DMS114 treated with DMSO at 0.1 percent for 48 hours (cell line): ENCODE results near the gene ZC3H4.
"Not testable (repeated sequence)": the region's sequence is repeated elsewhere in the genome, so short reads cannot be mapped to it uniquely, and the experiment has no call there.

ENCODE experiments used
- DNase-seq: peaks from one replicate; lab custom pipeline; 2025; ENCODE audit not compliant: unreplicated experiment; lab: John Stamatoyannopoulos, UW

The ZC3H4 gene

GRCh38 chr19:47086280-47086679 lies 27.3 kb downstream of the ZC3H4 start:
- no peak for DNase-seq

GRCh38 chr19:47084879-47085439 lies 28.6 kb downstream of the ZC3H4 start:
- no peak for DNase-seq

- DNase-seq: no peak
Measured at GRCh38 chr19:47082493-47082892, 31.1 kb downstream of the ZC3H4 start.

GRCh38 chr19:47081095-47081494 lies 32.5 kb downstream of the ZC3H4 start:
- no peak for DNase-seq

GRCh38 chr19:47078351-47078750 lies 35.2 kb downstream of the ZC3H4 start:
- not testable (repeated sequence) for DNase-seq

GRCh38 chr19:47075941-47076340 lies 37.6 kb downstream of the ZC3H4 start:
- no peak for DNase-seq

- no peak for DNase-seq
Measured at GRCh38 chr19:47075179-47075810, 38.3 kb downstream of the ZC3H4 start.

GRCh38 chr19:47074621-47075020 lies 39.0 kb downstream of the ZC3H4 start:
- DNase-seq: no peak

- no peak for DNase-seq
Measured at GRCh38 chr19:47073574-47073973, 40.0 kb downstream of the ZC3H4 start.

GRCh38 chr19:47072323-47072722 lies 41.3 kb downstream of the ZC3H4 start:
- no peak for DNase-seq

- DNase-seq: no peak
Measured at GRCh38 chr19:47071731-47072130, 41.8 kb downstream of the ZC3H4 start.

- DNase-seq: no peak
Measured at GRCh38 chr19:47070756-47071155, 42.8 kb downstream of the ZC3H4 start.

GRCh38 chr19:47069795-47070194 lies 43.8 kb downstream of the ZC3H4 start:
- no peak for DNase-seq

GRCh38 chr19:47068876-47069406 lies 44.6 kb downstream of the ZC3H4 start:
- no peak for DNase-seq

- DNase-seq: no peak
Measured at GRCh38 chr19:47068246-47068645, 45.3 kb downstream of the ZC3H4 start.

GRCh38 chr19:47067215-47067847 lies 46.2 kb downstream of the ZC3H4 start:
- no peak for DNase-seq

GRCh38 chr19:47066376-47067214 lies 47.0 kb downstream of the ZC3H4 start:
- no peak for DNase-seq

- DNase-seq: no peak
Measured at GRCh38 chr19:47065242-47065641, 48.3 kb downstream of the ZC3H4 start.

- DNase-seq: no peak
Measured at GRCh38 chr19:47063874-47064273, 49.7 kb downstream of the ZC3H4 start.

GRCh38 chr19:47058621-47059022 lies 55.0 kb downstream of the ZC3H4 start:
- DNase-seq: no peak

- no peak for DNase-seq
Measured at GRCh38 chr19:47057328-47057727, 56.2 kb downstream of the ZC3H4 start.
